Upper lobe of left lung (tissue), 4 donors: Measurements from ENCODE around the gene WNK2.

ENCODE experiments used
- POLR2A ChIP-seq, 4 donors: fragments of 450-650 bp; IDR thresholded peaks; one replicate each; pipeline ENCODE4 v1.5.1; 2016 to 2017; ENCODE audit warnings: antibody characterized with exemption in 4 of 4, mild to moderate bottlenecking in 2 of 4
- POLR2AphosphoS5 ChIP-seq, 2 donors: sonication (generic); formaldehyde crosslinking; IDR thresholded peaks; one replicate each; pipeline ENCODE4 v1.5.1; 2017; ENCODE audit warnings: antibody characterized with exemption in 2 of 2
- TF ChIP-seq, protein P1 (sequence below), 6 experiments: fragments of 450-650 bp in 4 of 6; fragments of 200-600 bp in 2 of 6; sonication (generic) in 2 of 6; IDR thresholded peaks; one replicate each; pipeline ENCODE4 v1.5.1; 2016 to 2019; ENCODE audit warnings: antibody characterized with exemption in 6 of 6

DNA sequence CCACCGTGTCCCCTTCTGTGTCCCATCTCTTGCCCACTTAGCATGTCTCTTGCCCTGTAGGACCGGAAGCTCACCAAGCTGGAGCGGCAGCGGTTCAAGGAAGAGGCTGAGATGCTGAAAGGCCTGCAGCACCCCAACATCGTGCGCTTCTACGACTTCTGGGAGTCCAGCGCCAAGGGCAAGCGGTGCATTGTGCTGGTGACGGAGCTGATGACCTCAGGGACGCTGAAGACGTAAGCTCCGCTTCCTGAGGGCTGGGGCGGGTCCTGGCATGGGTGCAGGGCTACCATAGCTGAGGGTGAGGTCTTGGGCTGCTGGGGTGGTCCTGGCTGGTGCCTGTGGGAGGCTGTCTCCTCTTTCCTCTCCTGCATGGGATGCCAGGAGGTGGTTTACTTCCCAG lies 45.7 kb downstream of the WNK2 start:
- TF ChIP-seq, protein P1, sequence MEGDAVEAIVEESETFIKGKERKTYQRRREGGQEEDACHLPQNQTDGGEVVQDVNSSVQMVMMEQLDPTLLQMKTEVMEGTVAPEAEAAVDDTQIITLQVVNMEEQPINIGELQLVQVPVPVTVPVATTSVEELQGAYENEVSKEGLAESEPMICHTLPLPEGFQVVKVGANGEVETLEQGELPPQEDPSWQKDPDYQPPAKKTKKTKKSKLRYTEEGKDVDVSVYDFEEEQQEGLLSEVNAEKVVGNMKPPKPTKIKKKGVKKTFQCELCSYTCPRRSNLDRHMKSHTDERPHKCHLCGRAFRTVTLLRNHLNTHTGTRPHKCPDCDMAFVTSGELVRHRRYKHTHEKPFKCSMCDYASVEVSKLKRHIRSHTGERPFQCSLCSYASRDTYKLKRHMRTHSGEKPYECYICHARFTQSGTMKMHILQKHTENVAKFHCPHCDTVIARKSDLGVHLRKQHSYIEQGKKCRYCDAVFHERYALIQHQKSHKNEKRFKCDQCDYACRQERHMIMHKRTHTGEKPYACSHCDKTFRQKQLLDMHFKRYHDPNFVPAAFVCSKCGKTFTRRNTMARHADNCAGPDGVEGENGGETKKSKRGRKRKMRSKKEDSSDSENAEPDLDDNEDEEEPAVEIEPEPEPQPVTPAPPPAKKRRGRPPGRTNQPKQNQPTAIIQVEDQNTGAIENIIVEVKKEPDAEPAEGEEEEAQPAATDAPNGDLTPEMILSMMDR (IDR thresholded peaks at IDR 0.05) = no peak
- TF ChIP-seq POLR2AphosphoS5 (IDR thresholded peaks at IDR 0.05) (no peak), POLR2A (IDR thresholded peaks at IDR 0.05) (no peak)
